Naive thymus-derived CD4-positive, alpha-beta T cell (primary cell): ENCODE measurements around the gene NHLH1. TPM values are rescaled to one million over a fixed set of nuclear protein-coding genes. Genes with fewer than 3 reads are reported as not detected.
A peak's percentile ranks its signal among the peaks of the same experiment; 100 is the strongest.
"Not testable (repeated sequence)": the region's sequence is repeated elsewhere in the genome, so short reads cannot be mapped to it uniquely, and the experiment has no call there.

Experiments used
- ATAC-seq: fragments of 150-1000 bp; cut with Tn5 transposase; 2 replicates; pipeline ENCODE4 v1.10.0; 2021; ENCODE audit warnings: mild to moderate bottlenecking, moderate library complexity
- CTCF ChIA-PET: fragments of 350-600 bp; sonication (Branson Sonifier 250); formaldehyde crosslinking; loops from one replicate; lab custom pipeline; 2021; ENCODE audit warnings: antibody characterized with exemption; lab: Charles Lee
- POLR2A ChIA-PET: fragments of 350-600 bp; sonication (Branson Sonifier 250); formaldehyde crosslinking; loops from one replicate; lab custom pipeline; 2021; ENCODE audit warnings: antibody characterized with exemption, inconsistent platforms; lab: Charles Lee
- DNase-seq, 9 donors: peaks; one replicate each; pipeline versions ENCODE4 v3.0.0 to v3.0.0-alpha.2; 2020 to 2022; ENCODE audit warnings: mixed read lengths in 1 of 9
- H3K27ac ChIP-seq: one replicate; pipeline ENCODE4 v1.7.0; 2013; ENCODE audit warnings: mild to moderate bottlenecking, low read depth, low read length, moderate library complexity
- H3K27me3 ChIP-seq, 2 donors: one replicate each; pipeline ENCODE4 v1.7.0; 2013; ENCODE audit warnings: low read length in 2 of 2, mild to moderate bottlenecking in 2 of 2, moderate library complexity in 2 of 2; ENCODE audit not compliant: control insufficient read depth in 2 of 2, insufficient read depth in 2 of 2
- H3K36me3 ChIP-seq, 3 experiments: 1 replicate in 2 of 3; 2 replicates in 1 of 3; pipeline ENCODE4 v1.7.0; 2013; ENCODE audit warnings: low read length in 3 of 3, mild to moderate bottlenecking in 3 of 3, moderate library complexity in 1 of 3; ENCODE audit not compliant: insufficient read depth in 3 of 3, control insufficient read depth in 2 of 3
- H3K4me1 ChIP-seq, 2 donors: one replicate each; pipeline ENCODE4 v1.7.0; 2013; ENCODE audit warnings: low read length in 2 of 2, mild to moderate bottlenecking in 2 of 2, moderate library complexity in 1 of 2; ENCODE audit not compliant: control insufficient read depth in 2 of 2, insufficient read depth in 2 of 2
- H3K4me3 ChIP-seq: 2 replicates; pipeline ENCODE4 v1.7.0; 2013; ENCODE audit warnings: mild to moderate bottlenecking, low read length
- H3K9me3 ChIP-seq, 3 experiments: 1 replicate in 2 of 3; 2 replicates in 1 of 3; pipeline ENCODE4 v1.7.0; 2013; ENCODE audit warnings: low read length in 3 of 3; ENCODE audit not compliant: control insufficient read depth in 2 of 3
- H3K27ac Mint-ChIP-seq, 9 donors: one replicate each; pipeline ENCODE4 v1.8.0; 2020 to 2022; ENCODE audit warnings: mixed read lengths in 9 of 9, mild to moderate bottlenecking in 8 of 9, moderate library complexity in 5 of 9, inconsistent platforms in 2 of 9
- H3K27me3 Mint-ChIP-seq, 5 donors: one replicate each; pipeline ENCODE4 v1.8.0; 2021 to 2022; ENCODE audit warnings: mixed read lengths in 5 of 5, mild to moderate bottlenecking in 1 of 5
- H3K36me3 Mint-ChIP-seq, 5 donors: one replicate each; pipeline ENCODE4 v1.8.0; 2020 to 2022; ENCODE audit warnings: mixed read lengths in 5 of 5, mild to moderate bottlenecking in 3 of 5, inconsistent platforms in 1 of 5
- H3K4me1 Mint-ChIP-seq, 7 donors: one replicate each; pipeline ENCODE4 v1.8.0; 2020 to 2022; ENCODE audit warnings: mixed read lengths in 7 of 7, mild to moderate bottlenecking in 3 of 7, inconsistent platforms in 1 of 7
- H3K4me3 Mint-ChIP-seq, 10 donors: one replicate each; pipeline ENCODE4 v1.8.0; 2020 to 2022; ENCODE audit warnings: mild to moderate bottlenecking in 10 of 10, mixed read lengths in 10 of 10, moderate library complexity in 6 of 10, inconsistent platforms in 2 of 10
- H3K9me3 Mint-ChIP-seq, 11 donors: one replicate each; pipeline ENCODE4 v1.8.0; 2020 to 2022; ENCODE audit warnings: mixed read lengths in 11 of 11, mild to moderate bottlenecking in 4 of 11, inconsistent platforms in 1 of 11, moderate library complexity in 1 of 11
- intact Hi-C, 2 donors: fragments of 100-400 bp; cut with micrococcal nuclease; formaldehyde crosslinking; loops; one replicate each; pipeline ENCODE4 v1.15.1; 2023
- polyA plus RNA-seq, 2 donors: library from polyadenylated mRNA; unstranded; fragments of 300-500 nt; fragmentation: Illumina TruSeq; gene quantifications; one replicate each; pipeline ENCODE4 v1.2.3, GENCODE V29; 2021
- total RNA-seq, 6 experiments: library from RNA in 5 of 6; stranded (reverse) in 5 of 6; gene quantifications; 1 replicate in 5 of 6; 2 replicates in 1 of 6; pipeline ENCODE4 v1.2.3 and lab custom pipeline; 2021 to 2026

NHLH1 gene
- total and polyA plus RNA-seq, 7 experiments from 2014 or later, result 0.11 to 0.58 (median 0.42) TPM; not detected in 2

GRCh38 chr1:160375788-160376524, 9.1 kb downstream of the NHLH1 start:
- H3K27ac Mint-ChIP-seq, result peak overlapping the region in 3 of 9 donors; percentile 4 to 54 (median 49)
- H3K27me3 Mint-ChIP-seq, result peaks cover 0 to 6% (median 0%) of the 10 kb centered on the region in 5 donors
- peaks cover 7 to 19% (median 14%) of the 10 kb centered on the region in 7 donors for H3K4me1 Mint-ChIP-seq
- no peak for DNase-seq
- peaks cover 0 to 2% (median 0%) of the 10 kb centered on the region in 11 donors for H3K9me3 Mint-ChIP-seq
- intact Hi-C loops, result loop anchor here (1.0 to 10.0 kb wide), 11 partner anchors 22 to 581 kb away; no protein-coding TSS in a partner anchor
- H3K4me1 ChIP-seq, result peaks cover 8 to 11% of the 10 kb centered on the region in 2 donors
- peak; percentile 54 for ATAC-seq
- H3K9me3 ChIP-seq, result no peaks in the 10 kb centered on the region
- H3K4me3 Mint-ChIP-seq, result peak overlapping the region in 8 of 10 donors; percentile 5 to 59 (median 36)
- POLR2A ChIA-PET, result interaction anchor here (1.2 kb wide), 1 partner anchor 85 kb away, joined by 3 read pairs; no protein-coding TSS in a partner anchor
- H3K4me3 ChIP-seq, result no peak overlapping the region
- no peak overlapping the region for H3K27ac ChIP-seq
- H3K36me3 Mint-ChIP-seq, result no peaks in the 10 kb centered on the region
- H3K27me3 ChIP-seq, result no peaks in the 10 kb centered on the region
- no peaks in the 10 kb centered on the region for H3K36me3 ChIP-seq
- CTCF ChIA-PET, result interaction anchor here (0.7 to 2.7 kb wide), 14 partner anchors 8 to 621 kb away, joined by 3 to 10 read pairs (median 4); no protein-coding TSS in a partner anchor

- H3K27me3 ChIP-seq, result no peaks in the 10 kb centered on the region
- H3K4me3 Mint-ChIP-seq, result peak overlapping the region in 5 of 10 donors; percentile 5 to 54 (median 15)
- POLR2A ChIA-PET, result interaction anchor here (1.2 kb wide), 1 partner anchor 85 kb away, joined by 3 read pairs; no protein-coding TSS in a partner anchor
Observed at GRCh38 chr1:160376525-160377131, 9.8 kb downstream of the NHLH1 start.

GRCh38 chr1:160377585-160378206, 10.8 kb downstream of the NHLH1 start:
- no peak for DNase-seq
- H3K4me3 Mint-ChIP-seq, result no peak overlapping the region
- CTCF ChIA-PET, result interaction anchor here (0.5 to 2.8 kb wide), 9 partner anchors 21 to 367 kb away, joined by 3 to 10 read pairs (median 4); no protein-coding TSS in a partner anchor
- Histone ChIP-seq H3K27ac (no peak overlapping the region), H3K4me3 (no peak overlapping the region), H3K9me3 (no peaks in the 10 kb centered on the region), H3K4me1 (peaks cover 8 to 11% of the 10 kb centered on the region in 2 donors), H3K27me3 (no peaks in the 10 kb centered on the region), H3K36me3 (no peaks in the 10 kb centered on the region)
- POLR2A ChIA-PET, result no interaction called here
- H3K9me3 Mint-ChIP-seq, result peaks cover 0 to 2% (median 0%) of the 10 kb centered on the region in 11 donors
- H3K4me1 Mint-ChIP-seq, result peaks cover 7 to 19% (median 14%) of the 10 kb centered on the region in 7 donors
- ATAC-seq, result no peak
- H3K27me3 Mint-ChIP-seq, result peaks cover 0 to 13% (median 0%) of the 10 kb centered on the region in 5 donors
- no peaks in the 10 kb centered on the region for H3K36me3 Mint-ChIP-seq
- no peak overlapping the region for H3K27ac Mint-ChIP-seq
- intact Hi-C loops, result loop anchor here in 1 of 2 donors (2.0 to 10.0 kb wide), 3 partner anchors 269 to 583 kb away; no protein-coding TSS in a partner anchor

More at GRCh38 chr1:160376525-160377131, 9.8 kb downstream of the NHLH1 start:
- peak overlapping the region in 2 of 9 donors; percentile 4 to 37 for H3K27ac Mint-ChIP-seq
- CTCF ChIA-PET, result interaction anchor here (0.7 to 2.7 kb wide), 16 partner anchors 9 to 621 kb away, joined by 3 to 10 read pairs (median 4); no protein-coding TSS in a partner anchor
- peaks cover 7 to 19% (median 14%) of the 10 kb centered on the region in 7 donors for H3K4me1 Mint-ChIP-seq
- Histone ChIP-seq H3K9me3 (no peaks in the 10 kb centered on the region), H3K27ac (no peak overlapping the region), H3K4me3 (no peak overlapping the region), H3K36me3 (no peaks in the 10 kb centered on the region), H3K4me1 (peaks cover 8 to 11% of the 10 kb centered on the region in 2 donors)
- peaks cover 0 to 2% (median 0%) of the 10 kb centered on the region in 11 donors for H3K9me3 Mint-ChIP-seq
- H3K36me3 Mint-ChIP-seq, result no peaks in the 10 kb centered on the region
- DNase-seq, result peak in 6 of 9 donors; percentile 21 to 45 (median 36)
- H3K27me3 Mint-ChIP-seq, result peaks cover 0 to 7% (median 0%) of the 10 kb centered on the region in 5 donors
- peak; percentile 73 for ATAC-seq
- intact Hi-C loops, result loop anchor here (1.0 to 10.0 kb wide), 11 partner anchors 22 to 582 kb away; no protein-coding TSS in a partner anchor

- H3K36me3 Mint-ChIP-seq, H3K4me3 Mint-ChIP-seq, H3K4me3 ChIP-seq, H3K36me3 ChIP-seq, H3K4me1 Mint-ChIP-seq, H3K27me3 ChIP-seq, H3K27ac ChIP-seq, intact Hi-C loops, POLR2A ChIA-PET, ATAC-seq, DNase-seq, CTCF ChIA-PET, H3K4me1 ChIP-seq, H3K9me3 ChIP-seq, H3K27ac Mint-ChIP-seq: not testable (repeated sequence)
- Mint-ChIP-seq H3K27me3 (peaks cover 0 to 47% (median 0%) of the 10 kb centered on the region in 5 donors), H3K9me3 (peaks cover 0 to 10% (median 2%) of the 10 kb centered on the region in 11 donors)
Observed at GRCh38 chr1:160384812-160385211, 17.9 kb downstream of the NHLH1 start.

GRCh38 chr1:160388406-160388805, 21.5 kb downstream of the NHLH1 start:
- H3K4me3 ChIP-seq, H3K4me1 ChIP-seq, H3K4me1 Mint-ChIP-seq, H3K27ac Mint-ChIP-seq, ATAC-seq, CTCF ChIA-PET, H3K27ac ChIP-seq, DNase-seq, intact Hi-C loops, H3K36me3 Mint-ChIP-seq, H3K27me3 ChIP-seq, H3K9me3 ChIP-seq, H3K4me3 Mint-ChIP-seq, H3K36me3 ChIP-seq: not testable (repeated sequence)
- POLR2A ChIA-PET, result interaction anchor here (0.6 kb wide), 1 partner anchor 173 kb away, joined by 4 read pairs; no protein-coding TSS in a partner anchor
- Mint-ChIP-seq H3K9me3 (peaks cover 0 to 13% (median 2%) of the 10 kb centered on the region in 11 donors), H3K27me3 (peaks cover 0 to 50% (median 1%) of the 10 kb centered on the region in 5 donors)

GRCh38 chr1:160394673-160395072, 27.8 kb downstream of the NHLH1 start:
- DNase-seq, result no peak
- H3K27me3 Mint-ChIP-seq, result peaks cover 0 to 49% (median 5%) of the 10 kb centered on the region in 5 donors

More at GRCh38 chr1:160394673-160395072, 27.8 kb downstream of the NHLH1 start:
- no peaks in the 10 kb centered on the region for H3K4me1 ChIP-seq
- CTCF ChIA-PET, result interaction anchor here (0.9 kb wide), 1 partner anchor 104 kb away, joined by 3 read pairs; no protein-coding TSS in a partner anchor
- H3K9me3 ChIP-seq, result no peaks in the 10 kb centered on the region
- no peak overlapping the region for H3K4me3 Mint-ChIP-seq
- POLR2A ChIA-PET, result no interaction called here
- peaks cover 0 to 2% (median 0%) of the 10 kb centered on the region in 7 donors for H3K4me1 Mint-ChIP-seq
- no peak overlapping the region for H3K4me3 ChIP-seq
- intact Hi-C loops, result no loop called here
- no peak for ATAC-seq
- H3K9me3 Mint-ChIP-seq, result peaks cover 0 to 4% (median 0%) of the 10 kb centered on the region in 11 donors
- peaks cover 0 to under 1% (median 0%) of the 10 kb centered on the region in 5 donors for H3K36me3 Mint-ChIP-seq
- H3K27ac Mint-ChIP-seq, result no peak overlapping the region
- H3K36me3 ChIP-seq, result no peaks in the 10 kb centered on the region
- no peaks in the 10 kb centered on the region for H3K27me3 ChIP-seq
- H3K27ac ChIP-seq, result no peak overlapping the region
